Measurements from ENCODE around the gene OCEL1. TPM values are rescaled to one million over a fixed set of nuclear protein-coding genes. Genes with fewer than 3 reads are reported as not detected.

OCEL1 gene
- total RNA-seq, 1 experiment from 2014 or later = 5.6 TPM

DNA sequence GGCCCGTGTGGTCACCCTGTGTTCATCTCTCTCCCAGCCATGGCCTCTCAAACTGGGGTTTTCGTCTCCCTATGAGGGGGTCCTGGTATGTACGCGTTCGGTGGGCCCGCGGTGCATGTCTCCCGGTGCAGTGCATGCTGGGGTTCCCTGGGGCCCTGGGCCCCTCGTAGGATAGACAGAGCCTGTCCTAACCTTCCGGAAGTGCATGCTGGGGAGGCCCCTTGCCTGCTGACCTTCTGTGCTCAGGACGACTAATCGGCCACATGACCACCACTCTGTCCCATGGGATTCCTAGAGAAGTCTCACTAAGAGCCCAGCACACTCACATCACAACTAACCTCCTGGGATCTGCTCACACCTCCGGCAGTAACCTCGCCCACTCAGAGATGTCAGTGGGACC lies 15.7 kb upstream of the OCEL1 start:
- no peaks in the 10 kb centered on the region for H4K20me1 ChIP-seq (ENCODE audit: low read length)
- no peaks in the 10 kb centered on the region for H3K27me3 ChIP-seq (ENCODE audit: low read length)
- H3K4me2 ChIP-seq (ENCODE audit: low read length) = no peak overlapping the region
- H3K9me3 ChIP-seq (ENCODE audit: low read length) = no peaks in the 10 kb centered on the region
- ATAC-seq (no peak), DNase-seq (no peak)
- H3F3A ChIP-seq (ENCODE audit: low read length, unreplicated experiment) = peaks cover 7% of the 10 kb centered on the region
- intact Hi-C loops (cut with micrococcal nuclease) = no loop called here
- peaks cover 13% of the 10 kb centered on the region for H3K4me1 ChIP-seq (ENCODE audit: insufficient read depth, low read length)
- H3K36me3 ChIP-seq (ENCODE audit: low read depth, low read length) = peaks cover 15% of the 10 kb centered on the region
- TF ChIP-seq, protein P1, sequence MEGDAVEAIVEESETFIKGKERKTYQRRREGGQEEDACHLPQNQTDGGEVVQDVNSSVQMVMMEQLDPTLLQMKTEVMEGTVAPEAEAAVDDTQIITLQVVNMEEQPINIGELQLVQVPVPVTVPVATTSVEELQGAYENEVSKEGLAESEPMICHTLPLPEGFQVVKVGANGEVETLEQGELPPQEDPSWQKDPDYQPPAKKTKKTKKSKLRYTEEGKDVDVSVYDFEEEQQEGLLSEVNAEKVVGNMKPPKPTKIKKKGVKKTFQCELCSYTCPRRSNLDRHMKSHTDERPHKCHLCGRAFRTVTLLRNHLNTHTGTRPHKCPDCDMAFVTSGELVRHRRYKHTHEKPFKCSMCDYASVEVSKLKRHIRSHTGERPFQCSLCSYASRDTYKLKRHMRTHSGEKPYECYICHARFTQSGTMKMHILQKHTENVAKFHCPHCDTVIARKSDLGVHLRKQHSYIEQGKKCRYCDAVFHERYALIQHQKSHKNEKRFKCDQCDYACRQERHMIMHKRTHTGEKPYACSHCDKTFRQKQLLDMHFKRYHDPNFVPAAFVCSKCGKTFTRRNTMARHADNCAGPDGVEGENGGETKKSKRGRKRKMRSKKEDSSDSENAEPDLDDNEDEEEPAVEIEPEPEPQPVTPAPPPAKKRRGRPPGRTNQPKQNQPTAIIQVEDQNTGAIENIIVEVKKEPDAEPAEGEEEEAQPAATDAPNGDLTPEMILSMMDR (conservative IDR thresholded peaks at IDR 0.05; ENCODE audit: low read depth, low read length) = no peak
- TF ChIP-seq EZH2 (IDR thresholded peaks at IDR 0.05; ENCODE audit: low read length, unreplicated experiment) (no peak), EZH2phosphoT487 (IDR thresholded peaks at IDR 0.05; ENCODE audit: borderline replicate concordance, low read length) (no peak)
- no peak overlapping the region for H3K9ac ChIP-seq (ENCODE audit: low read length)
- ChIA-PET CTCF (no interaction called here), POLR2A (ENCODE audit: unreplicated experiment) (no interaction called here)
- H3K4me3 ChIP-seq (ENCODE audit: low read length) = no peak overlapping the region
- BruUV-seq (replicated peaks) = no TSS peak
- H2AFZ ChIP-seq (ENCODE audit: low read length) = no peak overlapping the region
- H3K9me2 ChIP-seq (replicated peaks; ENCODE audit: low read length) = no peaks in the 10 kb centered on the region
- no peak overlapping the region for H3K27ac ChIP-seq (ENCODE audit: low read length)
- no peaks in the 10 kb centered on the region for H3K79me2 ChIP-seq (ENCODE audit: low read length)

DNA sequence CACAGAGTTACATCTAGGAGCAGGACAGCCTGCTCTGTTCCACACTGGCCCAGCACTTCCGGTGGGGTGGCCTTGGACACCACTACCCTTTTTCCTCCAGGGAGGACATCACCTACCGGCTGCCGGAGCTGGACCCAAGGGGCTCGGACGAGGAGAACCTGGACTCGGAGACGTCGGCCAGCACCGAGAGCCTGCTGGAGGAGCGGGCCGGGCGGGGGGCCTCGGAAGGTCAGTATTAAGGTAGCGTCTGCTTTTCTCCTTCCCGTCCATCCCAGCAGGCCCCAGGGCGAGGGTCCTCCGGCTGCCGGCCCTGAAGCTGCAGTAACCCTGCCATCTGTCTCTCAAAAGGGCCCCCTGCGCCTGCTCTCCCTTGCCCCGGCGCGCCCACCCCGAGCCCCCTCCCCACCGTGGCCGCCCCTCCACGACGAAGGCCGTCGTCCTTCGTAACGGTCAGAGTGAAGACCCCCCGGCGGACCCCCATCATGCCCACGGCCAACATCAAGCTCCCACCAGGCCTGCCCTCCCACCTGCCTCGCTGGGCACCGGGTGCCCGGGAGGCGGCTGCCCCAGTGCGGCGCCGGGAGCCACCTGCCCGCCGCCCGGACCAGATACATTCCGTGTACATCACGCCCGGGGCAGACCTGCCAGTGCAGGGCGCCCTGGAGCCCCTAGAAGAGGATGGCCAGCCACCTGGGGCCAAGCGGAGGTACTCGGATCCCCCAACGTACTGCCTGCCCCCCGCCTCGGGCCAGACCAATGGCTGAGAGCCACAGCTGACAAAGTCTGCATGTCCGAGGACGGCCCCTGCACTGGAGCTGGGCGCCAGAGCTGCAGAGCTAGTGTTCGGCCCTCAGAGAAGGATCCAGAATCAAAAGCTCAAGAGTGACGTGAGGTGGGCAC lies 14.2 kb upstream of the OCEL1 start:
- no peak overlapping the region for H2AFZ ChIP-seq (ENCODE audit: low read length)
- no peaks in the 10 kb centered on the region for H4K20me1 ChIP-seq (ENCODE audit: low read length)
- no peak overlapping the region for H3K27ac ChIP-seq (ENCODE audit: low read length)
- TF ChIP-seq, protein P1 (conservative IDR thresholded peaks at IDR 0.05; ENCODE audit: low read depth, low read length) = no peak
- no peak for TF ChIP-seq EZH2 (IDR thresholded peaks at IDR 0.05; ENCODE audit: low read length, unreplicated experiment)
- TF ChIP-seq EZH2phosphoT487 (IDR thresholded peaks at IDR 0.05; ENCODE audit: borderline replicate concordance, low read length) = no peak
- H3K9me3 ChIP-seq (ENCODE audit: low read length) = no peaks in the 10 kb centered on the region
- H3K9me2 ChIP-seq (replicated peaks; ENCODE audit: low read length) = no peaks in the 10 kb centered on the region
- H3K4me3 ChIP-seq (ENCODE audit: low read length) = no peak overlapping the region
- peaks cover 7% of the 10 kb centered on the region for H3F3A ChIP-seq (ENCODE audit: low read length, unreplicated experiment)
- H3K79me2 ChIP-seq (ENCODE audit: low read length) = peaks cover 7% of the 10 kb centered on the region
- H3K4me1 ChIP-seq (ENCODE audit: insufficient read depth, low read length) = peaks cover 21% of the 10 kb centered on the region
- DNase-seq (no peak), ATAC-seq (no peak)
- no peak overlapping the region for H3K9ac ChIP-seq (ENCODE audit: low read length)
- no peak overlapping the region for H3K4me2 ChIP-seq (ENCODE audit: low read length)
- H3K27me3 ChIP-seq (ENCODE audit: low read length) = no peaks in the 10 kb centered on the region
- CTCF ChIA-PET = no interaction called here
- no TSS peak for BruUV-seq (replicated peaks)
- H3K36me3 ChIP-seq (ENCODE audit: low read depth, low read length) = peaks cover 15% of the 10 kb centered on the region
- intact Hi-C loops (cut with micrococcal nuclease) = no loop called here
- POLR2A ChIA-PET (ENCODE audit: unreplicated experiment) = no interaction called here

DNA sequence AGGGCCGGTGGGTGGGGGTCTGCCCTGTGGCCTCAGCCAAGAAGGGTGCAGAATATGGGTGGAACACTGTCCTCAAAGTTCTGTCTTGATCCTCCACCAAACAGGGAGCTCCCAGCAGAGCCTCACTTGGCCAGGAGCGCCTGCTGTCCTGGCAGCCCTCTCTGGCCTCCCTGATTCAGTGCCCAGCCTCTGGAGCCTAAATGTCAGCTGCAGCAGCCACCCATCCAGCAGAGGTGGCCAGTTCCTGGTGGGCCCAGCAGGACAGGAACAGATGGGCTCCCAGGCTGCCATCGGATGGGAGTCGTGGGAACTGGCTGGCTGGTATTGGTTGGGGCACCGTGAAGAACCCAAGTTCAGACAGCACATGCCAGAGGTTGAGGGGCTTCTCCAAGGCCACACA lies 12.7 kb upstream of the OCEL1 start:
- no peak for ATAC-seq
- POLR2A ChIA-PET (ENCODE audit: unreplicated experiment) = no interaction called here

More for the DNA sequence above, 12.7 kb upstream of the OCEL1 start:
- Histone ChIP-seq H4K20me1 (ENCODE audit: low read length) (no peaks in the 10 kb centered on the region), H3K4me3 (ENCODE audit: low read length) (no peak overlapping the region), H3K4me2 (ENCODE audit: low read length) (no peak overlapping the region), H3K9me3 (ENCODE audit: low read length) (no peaks in the 10 kb centered on the region), H3K27ac (ENCODE audit: low read length) (no peak overlapping the region), H3K9me2 (replicated peaks; ENCODE audit: low read length) (no peaks in the 10 kb centered on the region), H3K4me1 (ENCODE audit: insufficient read depth, low read length) (peaks cover 21% of the 10 kb centered on the region), H3K9ac (ENCODE audit: low read length) (no peak overlapping the region), H2AFZ (ENCODE audit: low read length) (no peak overlapping the region), H3K27me3 (ENCODE audit: low read length) (no peaks in the 10 kb centered on the region), H3F3A (ENCODE audit: low read length, unreplicated experiment) (peaks cover 7% of the 10 kb centered on the region), H3K79me2 (ENCODE audit: low read length) (peaks cover 7% of the 10 kb centered on the region), H3K36me3 (ENCODE audit: low read depth, low read length) (peaks cover 15% of the 10 kb centered on the region)
- CTCF ChIA-PET = interaction anchor here (0.6 kb wide), 1 partner anchor 137 kb away, joined by 6 read pairs; no protein-coding TSS in a partner anchor
- DNase-seq = no peak
- BruUV-seq (replicated peaks) = no TSS peak
- TF ChIP-seq, protein P1 (conservative IDR thresholded peaks at IDR 0.05; ENCODE audit: low read depth, low read length) = no peak
- TF ChIP-seq EZH2 (IDR thresholded peaks at IDR 0.05; ENCODE audit: low read length, unreplicated experiment) (no peak), EZH2phosphoT487 (IDR thresholded peaks at IDR 0.05; ENCODE audit: borderline replicate concordance, low read length) (no peak)
- intact Hi-C loops (cut with micrococcal nuclease) = no loop called here
